ENCODE measurements around the gene KCNQ1. TPM values are rescaled to one million over a fixed set of nuclear protein-coding genes. Genes with fewer than 3 reads are reported as not detected.

KCNQ1 gene
- total RNA-seq, 4 donors from 2014 or later, result 0.81 to 2.2 (median 1.6) TPM

DNA sequence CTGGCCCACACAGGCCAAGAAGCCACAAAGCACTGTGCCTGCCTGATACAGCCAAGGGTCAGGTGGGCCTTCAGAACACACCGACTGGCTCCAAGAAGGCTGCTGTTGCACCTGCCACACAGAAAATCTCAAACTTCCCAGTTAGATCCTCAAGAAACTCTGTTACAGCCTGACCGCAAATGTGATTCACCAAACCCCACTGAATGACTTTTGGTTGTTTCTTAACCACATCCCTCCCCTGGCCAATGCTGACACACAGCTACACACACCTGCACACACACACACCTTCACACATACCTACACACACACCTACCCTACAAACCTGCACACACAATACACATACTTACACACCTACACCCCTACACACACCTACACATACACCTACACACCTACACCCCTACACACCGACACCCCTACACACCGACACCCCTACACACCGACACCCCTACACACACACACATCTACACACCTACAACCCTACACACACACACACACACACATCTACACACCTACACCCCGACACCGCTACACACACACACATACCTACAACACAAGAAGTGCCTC, 409.3 kb downstream of the KCNQ1 start:
- TF ChIP-seq, protein P1, sequence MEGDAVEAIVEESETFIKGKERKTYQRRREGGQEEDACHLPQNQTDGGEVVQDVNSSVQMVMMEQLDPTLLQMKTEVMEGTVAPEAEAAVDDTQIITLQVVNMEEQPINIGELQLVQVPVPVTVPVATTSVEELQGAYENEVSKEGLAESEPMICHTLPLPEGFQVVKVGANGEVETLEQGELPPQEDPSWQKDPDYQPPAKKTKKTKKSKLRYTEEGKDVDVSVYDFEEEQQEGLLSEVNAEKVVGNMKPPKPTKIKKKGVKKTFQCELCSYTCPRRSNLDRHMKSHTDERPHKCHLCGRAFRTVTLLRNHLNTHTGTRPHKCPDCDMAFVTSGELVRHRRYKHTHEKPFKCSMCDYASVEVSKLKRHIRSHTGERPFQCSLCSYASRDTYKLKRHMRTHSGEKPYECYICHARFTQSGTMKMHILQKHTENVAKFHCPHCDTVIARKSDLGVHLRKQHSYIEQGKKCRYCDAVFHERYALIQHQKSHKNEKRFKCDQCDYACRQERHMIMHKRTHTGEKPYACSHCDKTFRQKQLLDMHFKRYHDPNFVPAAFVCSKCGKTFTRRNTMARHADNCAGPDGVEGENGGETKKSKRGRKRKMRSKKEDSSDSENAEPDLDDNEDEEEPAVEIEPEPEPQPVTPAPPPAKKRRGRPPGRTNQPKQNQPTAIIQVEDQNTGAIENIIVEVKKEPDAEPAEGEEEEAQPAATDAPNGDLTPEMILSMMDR (IDR thresholded peaks at IDR 0.05), result no peak
- no peak for TF ChIP-seq POLR2A (IDR thresholded peaks at IDR 0.05)
- WGBS, 2 donors, result 98 to 100% methylated on average over 7 of the region's 7 CpGs
- intact Hi-C loops (cut with DNase I; ENCODE audit: low total_unique reads), result no loop called here
- H3K4me3 ChIP-seq (ENCODE audit: low read depth, poor library complexity, severe bottlenecking), result no peak overlapping the region
- DNase-seq (ENCODE audit: low spot score in 2 of 2), result no peak

DNA sequence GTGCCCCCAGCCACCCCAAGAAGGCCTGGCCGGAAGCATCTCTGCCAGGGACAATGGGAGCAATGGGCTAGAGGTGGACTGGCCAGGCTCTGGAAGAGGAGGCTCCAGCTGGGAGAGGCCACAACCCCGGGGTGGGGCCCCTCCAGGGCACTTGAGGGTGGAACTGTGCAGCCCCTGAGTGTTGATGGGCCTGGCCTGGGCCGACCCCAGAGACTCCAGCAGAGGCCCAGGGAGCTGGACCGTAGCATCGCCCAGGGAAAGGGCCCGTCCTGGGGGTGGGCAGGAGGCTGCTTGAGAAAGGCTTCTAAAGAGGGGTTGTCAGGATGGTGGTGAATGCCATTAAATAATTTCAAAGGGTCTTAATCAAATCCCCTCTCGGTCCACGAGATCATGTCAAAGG, 410.4 kb downstream of the KCNQ1 start:
- TF ChIP-seq, protein P1 (IDR thresholded peaks at IDR 0.05), result no peak
- TF ChIP-seq POLR2A (IDR thresholded peaks at IDR 0.05), result no peak
- no peak overlapping the region for H3K4me3 ChIP-seq (ENCODE audit: low read depth, poor library complexity, severe bottlenecking)
- 93 to 96% methylated on average over 7 to 8 of the region's 8 CpGs for WGBS, 2 donors
- intact Hi-C loops (cut with DNase I; ENCODE audit: low total_unique reads), result no loop called here
- no peak for DNase-seq (ENCODE audit: low spot score in 2 of 2)

DNA sequence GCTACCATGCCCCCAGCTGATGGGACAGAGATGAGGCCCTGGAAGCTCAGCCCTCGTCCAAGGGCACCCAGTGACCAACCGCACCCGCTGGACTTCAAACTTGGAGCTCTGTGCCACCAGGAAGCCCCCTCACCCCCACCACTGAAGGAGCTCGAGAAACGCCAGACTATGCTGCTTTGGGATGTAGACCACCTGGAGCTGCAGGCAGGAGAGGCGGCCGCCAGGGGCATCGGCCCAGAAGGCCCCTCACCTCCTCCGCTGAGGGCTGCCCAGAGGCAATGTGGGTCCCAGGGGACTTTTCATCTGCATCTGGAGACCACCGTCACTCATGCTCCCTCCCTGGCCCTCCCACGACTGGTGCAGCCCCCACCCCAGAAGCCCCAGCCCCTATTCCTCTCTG, 412.5 kb downstream of the KCNQ1 start:
- intact Hi-C loops (cut with DNase I; ENCODE audit: low total_unique reads), result no loop called here
- no peak for DNase-seq (ENCODE audit: low spot score in 2 of 2)
- TF ChIP-seq, protein P1 (IDR thresholded peaks at IDR 0.05), result no peak
- TF ChIP-seq POLR2A (IDR thresholded peaks at IDR 0.05), result no peak
- WGBS, 2 donors, result 85 to 92% methylated on average over 9 to 11 of the region's 11 CpGs
- no peak overlapping the region for H3K4me3 ChIP-seq (ENCODE audit: low read depth, poor library complexity, severe bottlenecking)

DNA sequence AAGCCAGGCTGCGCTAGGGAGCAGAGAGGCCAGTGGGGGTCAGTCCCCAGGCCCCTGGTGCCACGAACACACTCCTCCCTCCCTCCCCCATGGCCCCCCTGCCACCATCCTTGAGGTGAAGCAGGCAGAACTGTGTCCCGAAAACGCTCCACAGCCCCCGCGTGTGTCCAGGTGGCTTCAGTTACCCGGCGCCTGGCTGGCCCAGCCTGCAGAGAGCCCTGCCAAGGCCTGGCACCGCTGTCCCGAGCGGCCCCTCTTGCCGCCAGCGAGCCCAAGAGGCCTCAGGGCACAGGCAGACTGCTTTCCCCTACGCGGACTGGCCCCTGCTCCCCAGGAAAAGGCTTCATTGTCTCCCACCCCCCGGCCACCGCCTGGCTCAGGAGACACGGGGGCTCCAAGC, 413.1 kb downstream of the KCNQ1 start:
- 64 to 74% methylated on average over 4 to 18 of the region's 18 CpGs for WGBS, 2 donors
- no peak for TF ChIP-seq POLR2A (IDR thresholded peaks at IDR 0.05)
- TF ChIP-seq, protein P1 (IDR thresholded peaks at IDR 0.05), result no peak
- DNase-seq (ENCODE audit: low spot score in 2 of 2), result no peak
- H3K4me3 ChIP-seq (ENCODE audit: low read depth, poor library complexity, severe bottlenecking), result no peak overlapping the region
- intact Hi-C loops (cut with DNase I; ENCODE audit: low total_unique reads), result no loop called here

DNA sequence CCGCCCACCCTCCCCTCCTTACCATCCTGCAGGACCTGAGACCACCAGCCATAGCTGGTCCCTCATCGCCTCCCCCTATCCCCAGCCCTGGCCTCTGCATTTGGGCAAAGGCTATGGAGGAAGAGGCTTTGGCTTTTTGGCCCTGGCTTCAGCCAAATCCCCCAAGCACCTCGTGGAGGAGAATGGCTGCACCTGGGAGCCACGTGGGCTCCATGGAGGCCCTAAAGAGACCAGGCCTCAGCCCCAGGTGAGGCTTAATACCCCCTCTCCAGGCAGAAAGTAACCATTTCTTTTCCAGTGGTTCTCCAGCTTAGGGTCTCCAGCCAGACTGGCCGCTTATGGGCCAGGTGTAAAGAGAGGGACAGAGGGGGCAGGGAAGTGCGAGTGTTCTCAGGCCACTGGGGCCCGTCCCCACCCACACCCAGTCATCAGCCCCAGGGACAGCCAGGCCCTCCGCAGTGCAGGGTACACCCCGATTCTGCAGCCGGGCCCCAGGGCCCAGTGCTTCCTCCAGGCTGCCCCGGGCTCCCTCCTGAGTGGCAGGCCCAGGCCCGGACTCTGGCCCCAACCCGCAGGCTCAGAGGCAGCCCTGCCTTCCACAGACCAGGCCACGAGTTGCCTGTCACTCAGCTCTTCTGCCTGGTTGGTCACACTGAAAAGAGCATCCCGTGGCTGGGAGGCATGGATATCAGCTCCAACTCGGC, 414.3 kb downstream of the KCNQ1 start:
- no peak overlapping the region for H3K4me3 ChIP-seq (ENCODE audit: low read depth, poor library complexity, severe bottlenecking)
- intact Hi-C loops (cut with DNase I; ENCODE audit: low total_unique reads), result no loop called here
- no peak for DNase-seq (ENCODE audit: low spot score in 2 of 2)
- 80 to 83% methylated on average over 13 to 16 of the region's 16 CpGs for WGBS, 2 donors
- no peak for TF ChIP-seq POLR2A (IDR thresholded peaks at IDR 0.05)
- TF ChIP-seq, protein P1 (IDR thresholded peaks at IDR 0.05), result no peak

DNA sequence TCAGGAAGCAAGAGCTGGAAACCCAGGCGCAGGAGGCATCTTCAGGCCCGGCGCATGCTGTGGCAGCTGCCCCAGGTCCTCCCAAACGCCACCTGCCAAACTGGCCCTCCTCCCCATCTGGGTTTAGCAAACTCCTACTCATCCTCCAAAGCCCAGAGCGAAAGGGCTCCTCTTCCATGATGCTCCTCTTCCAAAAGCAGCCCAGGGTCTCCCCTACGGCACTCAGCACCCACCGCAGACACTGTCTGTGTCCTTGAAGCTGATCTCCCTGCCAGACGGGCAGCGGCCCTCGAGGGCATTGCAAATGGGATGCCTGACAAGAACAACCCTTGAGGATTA, 414.9 kb downstream of the KCNQ1 start:
- TF ChIP-seq POLR2A (IDR thresholded peaks at IDR 0.05), result no peak
- DNase-seq (ENCODE audit: low spot score in 2 of 2), result no peak
- 87 to 92% methylated on average over 9 to 10 of the region's 10 CpGs for WGBS, 2 donors
- intact Hi-C loops (cut with DNase I; ENCODE audit: low total_unique reads), result no loop called here
- no peak overlapping the region for H3K4me3 ChIP-seq (ENCODE audit: low read depth, poor library complexity, severe bottlenecking)

Measured in lower leg skin (tissue), 4 donors.